GM12878 (cell line): ENCODE data around the gene HLA-DRB1. TPM values are rescaled to one million over a fixed set of nuclear protein-coding genes. Genes with fewer than 3 reads are reported as not detected.

Source experiments
- ATAC-seq: fragments of 200-7000 bp; cut with Tn5 transposase; 3 replicates; pipeline ENCODE4 v1.9.1; 2020; ENCODE audit warnings: mild to moderate bottlenecking, moderate library complexity
- BruUV-seq: library from RNA; stranded (reverse); fragments of 400-500 nt; replicated peaks from 2 replicates; lab custom pipeline; 2021; lab: Mats Ljungman, UMichigan
- CTCF ChIA-PET: fragments of 300-600 bp; sonication (Branson Sonifier 250); formaldehyde crosslinking; extraction: SDS; loops from one replicate; lab custom pipeline; 2021; ENCODE audit warnings: inconsistent platforms; lab: Yijun Ruan, JAX
- POLR2A ChIA-PET: fragments of 350-600 bp; formaldehyde crosslinking; extraction: SDS; loops from one replicate; lab custom pipeline; 2021; ENCODE audit warnings: inconsistent platforms; lab: Charles Lee
- RAD21 ChIA-PET: fragments of 300-600 bp; sonication (Branson Sonifier 250); formaldehyde crosslinking; loops from one replicate; lab custom pipeline; 2023; ENCODE audit warnings: antibody characterized with exemption; ENCODE audit not compliant: unreplicated experiment; lab: Charles Lee
- SMC1A ChIA-PET: fragments of 300-600 bp; sonication (Branson Sonifier 250); formaldehyde crosslinking; loops from one replicate; lab custom pipeline; 2023; ENCODE audit not compliant: unreplicated experiment, uncharacterized antibody; lab: Charles Lee
- DNase-seq: peaks from one replicate; pipeline ENCODE4 v3.0.0-alpha.2; 2011; ENCODE audit warnings: low read depth, low spot score
- FAIRE-seq: peaks from 3 replicates; lab custom pipeline; 2011; peaks lifted over from hg19 to GRCh38; lab: Jason Lieb, UNC
- H2AFZ ChIP-seq: 2 replicates; pipeline ENCODE4 v1.6.0; 2011; ENCODE audit warnings: low read depth, low read length, control low read depth; ENCODE audit not compliant: control insufficient read depth
- H3K27ac ChIP-seq: 2 replicates; pipeline ENCODE4 v1.5.1; 2011; ENCODE audit warnings: control low read depth; ENCODE audit not compliant: control insufficient read depth, insufficient read depth
- H3K27me3 ChIP-seq, 2 experiments: replicated peaks in 1 of 2; 2 replicates each; pipeline versions ENCODE4 v1.6.0 to v1.6.1; 2011; ENCODE audit warnings: low read length in 1 of 2; ENCODE audit not compliant: control insufficient read depth in 2 of 2, insufficient read depth in 2 of 2
- H3K36me3 ChIP-seq, 2 experiments: 2 replicates each; pipeline ENCODE4 v1.5.1; 2011; ENCODE audit warnings: low read length in 1 of 2; ENCODE audit not compliant: control insufficient read depth in 2 of 2, insufficient read depth in 2 of 2
- H3K4me1 ChIP-seq: 2 replicates; pipeline ENCODE4 v1.6.1; 2011; ENCODE audit warnings: mild to moderate bottlenecking, low read length, moderate library complexity, mixed read lengths; ENCODE audit not compliant: control insufficient read depth, insufficient read depth
- H3K4me2 ChIP-seq: 2 replicates; pipeline ENCODE4 v1.6.0; 2011; ENCODE audit warnings: control low read depth; ENCODE audit not compliant: control insufficient read depth, insufficient read depth
- H3K4me3 ChIP-seq: fragments of 200-600 bp; sonication (generic); 2 replicates; pipeline ENCODE4 v1.5.1; 2016
- H3K79me2 ChIP-seq: 2 replicates; pipeline ENCODE4 v1.6.0; 2011; ENCODE audit warnings: low read length; ENCODE audit not compliant: control insufficient read depth, insufficient read depth
- H3K9ac ChIP-seq: 2 replicates; pipeline ENCODE4 v1.8.0; 2011; ENCODE audit warnings: low read length, control low read depth, mixed read lengths; ENCODE audit not compliant: control insufficient read depth, insufficient read depth
- H3K9me3 ChIP-seq: replicated peaks from 3 replicates; pipeline ENCODE4 v1.5.1; 2011; ENCODE audit warnings: mild to moderate bottlenecking, low read length; ENCODE audit not compliant: control insufficient read depth, insufficient read depth
- H4K20me1 ChIP-seq: 2 replicates; pipeline ENCODE4 v1.6.0; 2011; ENCODE audit not compliant: control insufficient read depth, insufficient read depth
- JUNB ChIP-seq: IDR thresholded peaks from 2 replicates; pipeline ENCODE4 v1.6.1; 2016; ENCODE audit warnings: antibody characterized with exemption, mild to moderate bottlenecking
- LARP7 ChIP-seq: fragments of 450-650 bp; IDR thresholded peaks from 2 replicates; pipeline ENCODE4 v1.6.1; 2017; ENCODE audit warnings: mild to moderate bottlenecking
- MLLT1 ChIP-seq: fragments of 450-650 bp; IDR thresholded peaks from 2 replicates; pipeline ENCODE4 v1.6.1; 2016; ENCODE audit warnings: mild to moderate bottlenecking
- MTA3 ChIP-seq: IDR thresholded peaks from 2 replicates; pipeline ENCODE4 v1.6.1; 2012; ENCODE audit warnings: low read length, inconsistent platforms, borderline replicate concordance
- MYC ChIP-seq: IDR thresholded peaks from 2 replicates; pipeline ENCODE4 v1.6.1; 2011; ENCODE audit warnings: mild to moderate bottlenecking, low read length, moderate library complexity, inconsistent platforms; ENCODE audit not compliant: insufficient read depth, insufficient replicate concordance, insufficient read length, severe bottlenecking
- NBN ChIP-seq: fragments of 450-650 bp; IDR thresholded peaks from 2 replicates; pipeline ENCODE4 v1.6.1; 2016
- NFIC ChIP-seq: IDR thresholded peaks from 2 replicates; pipeline ENCODE4 v1.6.1; 2012; ENCODE audit warnings: low read depth, mild to moderate bottlenecking, inconsistent platforms, low read length, moderate library complexity
- NRF1 ChIP-seq: conservative IDR thresholded peaks from 2 replicates; pipeline ENCODE4 v1.6.1; 2011; ENCODE audit warnings: mild to moderate bottlenecking, low read depth, low read length, improper control_type of control experiment
- PML ChIP-seq: IDR thresholded peaks from 2 replicates; pipeline ENCODE4 v1.6.1; 2012; ENCODE audit warnings: low read length, inconsistent platforms
- POLR2AphosphoS5 ChIP-seq: IDR thresholded peaks from 2 replicates; pipeline ENCODE4 v1.6.1; 2011; ENCODE audit warnings: mild to moderate bottlenecking, low read length, inconsistent platforms
- SREBF1 ChIP-seq: IDR thresholded peaks from 2 replicates; pipeline ENCODE4 v1.6.1; 2012; ENCODE audit warnings: mild to moderate bottlenecking, low read length
- ZNF687 ChIP-seq: fragments of 450-650 bp; IDR thresholded peaks from 2 replicates; pipeline ENCODE4 v1.6.1; 2017; ENCODE audit warnings: mild to moderate bottlenecking, moderate library complexity
- WGBS: methylation state at CpG from one replicate; pipeline ENCODE4 v1.1.6; 2016; ENCODE audit warnings: low lambda C conversion rate; ENCODE audit not compliant: insufficient replicate concordance, insufficient coverage; ENCODE audit errors: missing lambda C conversion rate; 5-methylcytosine and 5-hydroxymethylcytosine counted together
- in situ Hi-C: fragments of 300-500 bp; cut with MboI; formaldehyde crosslinking; loops from 9 replicates; pipeline ENCODE4 v1.14.3; 2018; ENCODE audit warnings: mixed read lengths
- intact Hi-C: fragments of 100-400 bp; cut with micrococcal nuclease; formaldehyde crosslinking; loops from one replicate; pipeline ENCODE4 v1.14.2; 2022; ENCODE audit not compliant: unreplicated experiment
- polyA plus RNA-seq, 11 experiments: library from polyadenylated mRNA; depleted of rRNA in 4 of 11; unstranded in 6 of 11; stranded (reverse) in 5 of 11; fragments of >200 nt; fragmentation: Nextera tagmentation in 4 of 11; fragmentation: Illumina TruSeq in 1 of 11; extraction: Ambion mirVana in 4 of 11; extraction: Trizol in 1 of 11; gene quantifications; 1 replicate in 1 of 11; 2 replicates in 10 of 11; pipeline versions ENCODE4 v1.2.1 to v1.2.3, GENCODE V29; 2011 to 2016; ENCODE audit warnings: inconsistent platforms in 2 of 11, missing spikeins in 2 of 11, low read depth in 1 of 11
- total RNA-seq, 4 experiments: library from RNA; depleted of rRNA in 3 of 4; stranded (reverse); fragments of >200 nt in 3 of 4; fragmentation: Illumina TruSeq in 1 of 4; extraction: Trizol in 1 of 4; gene quantifications; 2 replicates each; pipeline versions ENCODE4 v1.2.1 to v1.2.3, GENCODE V29; 2013 to 2021

The HLA-DRB1 gene
- total and polyA plus RNA-seq, 10 of the 15 experiments (the other 5 are each of a cell fraction or from before 2014, with no cell fraction given): 312 to 1,082 (median 604) TPM

- DNase-seq (no peak), ATAC-seq (no peak), FAIRE-seq (no peak)
- TF ChIP-seq PML (0 out of 2 replicates have a peak, but pooled peaks have one; percentile 63), LARP7 (no peak), JUNB (no peak), NFIC (no peak), ZNF687 (0 out of 2 replicates have a peak, but pooled peaks have one; percentile 3), NBN (no peak), MTA3 (0 out of 2 replicates have a peak, but pooled peaks have one; percentile 46), NRF1 (no peak), MLLT1 (0 out of 2 replicates have a peak, but pooled peaks have one; percentile 7), MYC (no peak), POLR2AphosphoS5 (peak; percentile 55; the same call in 1 of the 2 replicates), SREBF1 (no peak)
- Histone ChIP-seq H3K27ac (peak overlapping the region; percentile 95), H3K36me3 (no peaks in the 10 kb centered on the region), H3K27me3 (no peaks in the 10 kb centered on the region), H3K79me2 (peaks cover 19% of the 10 kb centered on the region), H3K9me3 (no peaks in the 10 kb centered on the region; the same call in 2 of the 3 replicates), H3K4me2 (peak overlapping the region; percentile 74), H3K4me1 (peaks cover 17% of the 10 kb centered on the region), H3K9ac (peak overlapping the region; percentile 68), H2AFZ (peak overlapping the region; percentile 63), H3K4me3 (no peak overlapping the region), H4K20me1 (no peaks in the 10 kb centered on the region)
- SMC1A ChIA-PET: interaction anchor here (0.8 to 5.8 kb wide), 6 partner anchors 15 to 169 kb away, joined by 3 to 36 read pairs (median 10); partner anchors contain the start of genes HLA-DQB1 and HLA-DRA
- WGBS: 54% methylated on average over 2 of the region's 2 CpGs
- POLR2A ChIA-PET: interaction anchor here (0.7 to 4.8 kb wide), 3 partner anchors 14 to 59 kb away, joined by 3 to 50 read pairs (median 27); partner anchors contain the start of genes HLA-DQA1 and HLA-DQB1
- RAD21 ChIA-PET: interaction anchor here (1.9 to 3.2 kb wide), 2 partner anchors 15 to 28 kb away, joined by 9 to 21 read pairs; partner anchors contain the start of gene HLA-DQA1
- CTCF ChIA-PET: interaction anchor here (2.5 kb wide), 1 partner anchor 14 kb away, joined by 13 read pairs; no protein-coding TSS in a partner anchor
- in situ Hi-C loops: loop anchor here (25.0 kb wide), 1 partner anchor 1046 kb away; the partner anchor contains the start of gene LTA
- BruUV-seq: TSS peak; percentile 35
- intact Hi-C loops: loop anchor here (2.0 to 10.0 kb wide), 2 partner anchors 19 to 247 kb away; partner anchors contain the start of genes HLA-DRB1, PSMB9 and TAP1
Measured at GRCh38 chr6:32607988-32608298, 18.3 kb upstream of the HLA-DRB1 start.
